ENCODE measurements around the gene PRDM5. TPM values are rescaled to one million over a fixed set of nuclear protein-coding genes. Genes with fewer than 3 reads are reported as not detected.
A peak's percentile ranks its signal among the peaks of the same experiment; 100 is the strongest.

The PRDM5 gene
- total and polyA plus RNA-seq, 7 donors: 0.56 to 3.4 (median 2.2) TPM

DNA sequence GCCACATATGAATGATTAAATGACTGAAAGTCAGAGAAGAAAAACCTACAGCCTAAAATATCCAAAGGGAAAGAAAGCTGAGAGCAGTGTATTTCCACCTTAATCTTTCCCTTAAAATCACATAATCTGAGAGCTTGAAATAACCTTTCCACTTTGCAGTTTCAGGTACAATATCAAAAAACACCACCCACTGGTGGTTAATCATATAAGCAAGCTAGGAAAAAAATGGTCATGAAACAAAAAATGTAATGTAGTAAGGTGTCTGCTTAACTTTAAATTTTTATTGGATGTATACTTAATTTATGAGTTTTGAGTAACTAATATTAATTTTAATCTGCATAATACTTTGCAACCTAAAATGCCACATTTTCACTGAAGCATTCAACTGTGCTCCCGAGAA, 3.2 kb downstream of the PRDM5 start:
- H3K27me3 ChIP-seq (ENCODE audit: insufficient read depth in 3 of 3, low read length in 2 of 3): no peaks in the 10 kb centered on the region
- TF ChIP-seq, protein P1, sequence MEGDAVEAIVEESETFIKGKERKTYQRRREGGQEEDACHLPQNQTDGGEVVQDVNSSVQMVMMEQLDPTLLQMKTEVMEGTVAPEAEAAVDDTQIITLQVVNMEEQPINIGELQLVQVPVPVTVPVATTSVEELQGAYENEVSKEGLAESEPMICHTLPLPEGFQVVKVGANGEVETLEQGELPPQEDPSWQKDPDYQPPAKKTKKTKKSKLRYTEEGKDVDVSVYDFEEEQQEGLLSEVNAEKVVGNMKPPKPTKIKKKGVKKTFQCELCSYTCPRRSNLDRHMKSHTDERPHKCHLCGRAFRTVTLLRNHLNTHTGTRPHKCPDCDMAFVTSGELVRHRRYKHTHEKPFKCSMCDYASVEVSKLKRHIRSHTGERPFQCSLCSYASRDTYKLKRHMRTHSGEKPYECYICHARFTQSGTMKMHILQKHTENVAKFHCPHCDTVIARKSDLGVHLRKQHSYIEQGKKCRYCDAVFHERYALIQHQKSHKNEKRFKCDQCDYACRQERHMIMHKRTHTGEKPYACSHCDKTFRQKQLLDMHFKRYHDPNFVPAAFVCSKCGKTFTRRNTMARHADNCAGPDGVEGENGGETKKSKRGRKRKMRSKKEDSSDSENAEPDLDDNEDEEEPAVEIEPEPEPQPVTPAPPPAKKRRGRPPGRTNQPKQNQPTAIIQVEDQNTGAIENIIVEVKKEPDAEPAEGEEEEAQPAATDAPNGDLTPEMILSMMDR (IDR thresholded peaks at IDR 0.05): no peak
- peaks cover 22% of the 10 kb centered on the region for H3K4me1 ChIP-seq
- ATAC-seq (no peak), DNase-seq (no peak)
- WGBS, 3 donors: 89 to 98% (median 93%) methylated on average over 1 of the region's 1 CpG
- no peak overlapping the region for H3K27ac ChIP-seq
- no peaks in the 10 kb centered on the region for H3K9me3 ChIP-seq
- H3K4me3 ChIP-seq: no peak overlapping the region
- H3K36me3 ChIP-seq (ENCODE audit: insufficient read depth in 1 of 2, low read depth in 1 of 2): no peaks in the 10 kb centered on the region
- intact Hi-C loops (cut with DNase I): loop anchor here in 1 of 2 donors (5.0 kb wide), 1 partner anchor 323 kb away; no protein-coding TSS in a partner anchor

DNA sequence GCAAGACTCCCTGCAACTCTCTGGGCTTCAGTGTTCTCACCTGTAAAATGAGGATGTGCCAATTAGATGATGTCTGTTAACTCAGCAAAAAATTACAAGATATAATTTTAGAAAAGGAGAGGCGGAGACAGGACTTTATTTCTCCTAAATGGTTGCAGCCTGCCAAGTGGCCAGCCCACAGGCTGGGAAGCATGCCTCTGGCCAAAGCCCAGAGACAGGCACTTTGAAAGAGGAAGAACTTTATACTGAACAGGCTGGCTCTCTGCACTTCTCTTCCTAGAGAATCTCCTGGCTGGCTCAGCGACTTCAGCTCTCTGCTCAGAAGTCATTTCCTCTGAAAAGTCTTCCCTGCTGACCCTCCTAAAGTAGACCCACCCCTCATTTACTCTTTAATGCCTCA, 3.7 kb downstream of the PRDM5 start:
- DNase-seq: peak in 1 of 2 donors; percentile 17
- Histone ChIP-seq H3K36me3 (ENCODE audit: insufficient read depth in 1 of 2, low read depth in 1 of 2) (no peaks in the 10 kb centered on the region), H3K4me1 (peaks cover 22% of the 10 kb centered on the region), H3K9me3 (no peaks in the 10 kb centered on the region), H3K27me3 (ENCODE audit: insufficient read depth in 3 of 3, low read length in 2 of 3) (no peaks in the 10 kb centered on the region), H3K27ac (no peak overlapping the region), H3K4me3 (no peak overlapping the region)
- 3 to 15% (median 15%) methylated on average over 2 of the region's 2 CpGs for WGBS, 3 donors
- TF ChIP-seq, protein P1 (IDR thresholded peaks at IDR 0.05): no peak
- intact Hi-C loops (cut with DNase I): loop anchor here in 1 of 2 donors (5.0 kb wide), 1 partner anchor 324 kb away; no protein-coding TSS in a partner anchor
- ATAC-seq: peak in 1 of 4 donors; percentile 35

DNA sequence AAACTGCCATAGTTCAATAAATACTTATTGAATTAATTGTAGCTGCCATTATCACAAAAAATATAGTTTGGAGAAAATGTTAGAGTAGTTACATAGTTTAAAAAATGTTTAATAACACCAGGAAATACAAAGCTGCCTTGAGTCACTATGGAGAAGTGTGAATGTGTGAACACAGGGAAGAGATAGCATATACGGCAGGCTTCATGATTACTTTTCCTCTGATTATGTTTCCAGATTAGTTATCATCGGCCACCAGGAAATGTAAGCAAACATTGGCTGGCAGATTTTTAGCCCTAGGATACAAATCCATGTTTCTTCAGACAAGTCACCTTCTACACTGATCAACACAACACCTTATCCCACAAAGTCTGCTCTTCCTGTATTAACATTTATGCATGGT, 4.4 kb downstream of the PRDM5 start:
- WGBS, 3 donors: 55 to 71% (median 56%) methylated on average over 2 of the region's 2 CpGs
- ATAC-seq (no peak), DNase-seq (no peak)
- peaks cover 22% of the 10 kb centered on the region for H3K4me1 ChIP-seq
- no peaks in the 10 kb centered on the region for H3K27me3 ChIP-seq (ENCODE audit: insufficient read depth in 3 of 3, low read length in 2 of 3)
- H3K9me3 ChIP-seq: no peaks in the 10 kb centered on the region
- no peak overlapping the region for H3K4me3 ChIP-seq
- no peaks in the 10 kb centered on the region for H3K36me3 ChIP-seq (ENCODE audit: insufficient read depth in 1 of 2, low read depth in 1 of 2)
- intact Hi-C loops (cut with DNase I): loop anchor here in 1 of 2 donors (5.0 kb wide), 1 partner anchor 324 kb away; no protein-coding TSS in a partner anchor
- no peak overlapping the region for H3K27ac ChIP-seq
- TF ChIP-seq, protein P1 (IDR thresholded peaks at IDR 0.05): no peak

DNA sequence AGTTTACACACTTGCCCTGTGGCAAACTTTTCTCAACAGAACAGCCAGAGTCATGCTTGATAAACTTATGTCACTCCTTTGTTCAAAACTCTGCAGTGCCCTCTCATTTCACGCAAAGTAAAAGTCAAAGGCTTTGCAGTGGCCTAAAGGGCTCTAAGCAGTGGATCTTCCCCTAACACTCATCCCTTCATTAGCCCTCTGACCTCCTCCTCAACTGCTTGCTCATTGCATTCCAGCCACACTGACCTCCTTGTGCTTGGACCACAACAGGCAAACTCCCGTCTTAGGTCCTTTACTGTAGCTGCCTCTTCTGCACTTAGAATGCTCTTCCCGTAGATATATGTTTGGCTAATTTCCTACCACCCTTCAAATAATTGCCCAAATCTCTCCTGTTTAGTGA, 5.6 kb downstream of the PRDM5 start:
- WGBS, 3 donors: 58 to 62% (median 61%) methylated on average over 3 of the region's 3 CpGs
- Histone ChIP-seq H3K27me3 (ENCODE audit: insufficient read depth in 3 of 3, low read length in 2 of 3) (no peaks in the 10 kb centered on the region), H3K4me1 (peaks cover 22% of the 10 kb centered on the region)

More for the DNA sequence above, 5.6 kb downstream of the PRDM5 start:
- no peaks in the 10 kb centered on the region for H3K36me3 ChIP-seq (ENCODE audit: insufficient read depth in 1 of 2, low read depth in 1 of 2)
- DNase-seq (no peak), ATAC-seq (no peak)
- no peaks in the 10 kb centered on the region for H3K9me3 ChIP-seq
- TF ChIP-seq, protein P1 (IDR thresholded peaks at IDR 0.05): no peak
- H3K4me3 ChIP-seq: no peak overlapping the region
- intact Hi-C loops (cut with DNase I): loop anchor here in 1 of 2 donors (5.0 kb wide), 1 partner anchor 325 kb away; no protein-coding TSS in a partner anchor
- H3K27ac ChIP-seq: no peak overlapping the region
